ENCODE data around the gene MACROD2. TPM values are rescaled to one million over a fixed set of nuclear protein-coding genes. Genes with fewer than 3 reads are reported as not detected.

Gene MACROD2
- total RNA-seq, 1 donor from 2014 or later, result 78.2 TPM

DNA sequence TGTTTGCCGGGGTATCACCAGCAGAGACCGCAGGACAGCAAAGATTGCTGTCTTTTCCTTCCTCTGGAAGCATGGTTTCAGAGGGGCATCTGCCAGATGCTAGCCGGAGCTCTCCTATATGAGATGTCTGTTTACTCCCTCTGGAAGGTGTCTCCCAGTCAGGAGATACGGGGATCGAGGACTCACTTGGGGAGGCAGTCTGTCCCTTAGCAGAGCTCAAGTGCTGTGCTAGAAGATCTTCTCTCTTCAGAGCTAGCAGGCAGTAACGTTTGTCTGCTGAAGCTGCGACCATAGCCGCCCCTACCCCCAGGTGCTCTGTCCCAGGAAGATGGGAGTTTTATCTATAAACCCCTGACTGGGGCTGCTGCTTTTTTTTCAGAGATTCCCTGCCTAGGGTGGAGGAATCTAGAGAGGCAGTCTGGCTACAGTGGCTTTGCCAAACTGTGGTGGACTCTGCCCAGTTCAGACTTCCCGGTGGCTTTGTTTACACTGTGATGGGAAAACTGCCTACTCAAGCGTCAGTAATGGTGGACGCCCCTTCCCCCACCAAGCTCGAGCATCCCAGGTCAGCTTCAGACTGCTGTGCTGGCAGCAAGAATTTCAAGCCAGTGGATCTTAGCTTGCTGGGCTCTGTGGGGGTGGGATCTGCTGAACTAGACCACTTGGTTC is 475.0 kb downstream of the MACROD2 start:
- intact Hi-C loops (cut with DNase I), result no loop called here

DNA sequence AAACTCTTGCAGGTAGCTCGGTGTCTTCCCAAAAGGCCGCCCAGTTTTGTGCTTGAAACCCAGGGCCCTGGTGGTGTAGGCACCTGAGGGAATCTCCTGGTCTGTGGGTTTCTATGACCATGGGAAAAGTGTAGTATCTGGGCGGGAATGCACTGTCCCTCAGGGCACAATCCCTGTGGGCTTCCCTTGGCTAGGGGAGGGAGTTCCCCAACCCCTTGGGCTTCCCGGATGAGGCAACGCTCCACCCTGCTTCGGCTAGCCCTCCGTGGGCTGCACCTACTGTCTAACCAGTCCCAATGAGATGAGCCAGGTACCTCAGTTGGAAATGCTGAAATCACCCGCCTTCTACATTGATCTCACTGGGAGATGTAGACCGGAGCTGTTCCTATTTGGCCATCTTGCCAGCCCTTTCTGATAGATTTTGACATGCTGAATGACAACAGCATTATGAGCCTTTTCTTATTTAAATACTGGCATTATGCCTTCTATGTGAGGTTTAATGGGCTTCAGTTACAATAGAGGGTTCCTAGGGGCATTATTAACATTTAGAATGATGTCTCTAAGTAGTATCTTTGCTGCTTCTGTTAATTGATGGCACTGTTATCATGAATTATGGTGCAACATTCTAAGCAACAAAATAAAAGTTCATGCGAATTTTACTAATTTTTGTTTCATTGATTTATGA is 475.8 kb downstream of the MACROD2 start:
- DNase-seq (no peak), ATAC-seq (no peak)
- H3K4me1 ChIP-seq, result no peaks in the 10 kb centered on the region
- TF ChIP-seq, protein P1, sequence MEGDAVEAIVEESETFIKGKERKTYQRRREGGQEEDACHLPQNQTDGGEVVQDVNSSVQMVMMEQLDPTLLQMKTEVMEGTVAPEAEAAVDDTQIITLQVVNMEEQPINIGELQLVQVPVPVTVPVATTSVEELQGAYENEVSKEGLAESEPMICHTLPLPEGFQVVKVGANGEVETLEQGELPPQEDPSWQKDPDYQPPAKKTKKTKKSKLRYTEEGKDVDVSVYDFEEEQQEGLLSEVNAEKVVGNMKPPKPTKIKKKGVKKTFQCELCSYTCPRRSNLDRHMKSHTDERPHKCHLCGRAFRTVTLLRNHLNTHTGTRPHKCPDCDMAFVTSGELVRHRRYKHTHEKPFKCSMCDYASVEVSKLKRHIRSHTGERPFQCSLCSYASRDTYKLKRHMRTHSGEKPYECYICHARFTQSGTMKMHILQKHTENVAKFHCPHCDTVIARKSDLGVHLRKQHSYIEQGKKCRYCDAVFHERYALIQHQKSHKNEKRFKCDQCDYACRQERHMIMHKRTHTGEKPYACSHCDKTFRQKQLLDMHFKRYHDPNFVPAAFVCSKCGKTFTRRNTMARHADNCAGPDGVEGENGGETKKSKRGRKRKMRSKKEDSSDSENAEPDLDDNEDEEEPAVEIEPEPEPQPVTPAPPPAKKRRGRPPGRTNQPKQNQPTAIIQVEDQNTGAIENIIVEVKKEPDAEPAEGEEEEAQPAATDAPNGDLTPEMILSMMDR (IDR thresholded peaks at IDR 0.05), result no peak
- intact Hi-C loops (cut with DNase I), result no loop called here
- no peak overlapping the region for H3K4me3 ChIP-seq
- H3K27ac ChIP-seq, result no peak overlapping the region
- H3K27me3 ChIP-seq, result no peaks in the 10 kb centered on the region
- H3K36me3 ChIP-seq, result no peaks in the 10 kb centered on the region
- H3K9me3 ChIP-seq, result no peaks in the 10 kb centered on the region

More for the DNA sequence above, 475.0 kb downstream of the MACROD2 start:
- H3K9me3 ChIP-seq, result no peaks in the 10 kb centered on the region
- DNase-seq, result no peak
- no peaks in the 10 kb centered on the region for H3K36me3 ChIP-seq
- no peaks in the 10 kb centered on the region for H3K27me3 ChIP-seq
- H3K4me3 ChIP-seq, result no peak overlapping the region
- TF ChIP-seq, protein P1 (IDR thresholded peaks at IDR 0.05), result no peak
- no peaks in the 10 kb centered on the region for H3K4me1 ChIP-seq
- ATAC-seq, result no peak
- no peak overlapping the region for H3K27ac ChIP-seq

DNA sequence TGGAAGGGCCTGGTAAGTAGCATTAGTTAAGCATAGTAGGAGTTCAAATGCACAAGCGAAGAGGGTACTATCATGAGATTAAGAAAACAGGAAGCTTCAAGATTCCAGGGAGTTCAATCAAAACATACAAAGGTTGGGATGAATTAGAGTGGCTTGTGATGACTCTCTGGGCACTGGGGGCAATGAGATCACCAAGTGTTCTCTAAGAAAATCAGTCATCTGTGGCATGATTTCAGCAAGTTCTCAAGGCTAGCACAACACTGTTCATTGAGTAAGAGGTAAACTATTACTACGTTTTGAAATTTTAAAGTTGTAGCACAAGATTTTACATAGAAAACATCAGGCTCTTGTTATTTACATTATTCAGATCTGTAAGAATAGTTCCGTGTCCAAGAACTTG is 481.8 kb downstream of the MACROD2 start:
- Histone ChIP-seq H3K36me3 (no peaks in the 10 kb centered on the region), H3K9me3 (no peaks in the 10 kb centered on the region), H3K4me3 (no peak overlapping the region), H3K27me3 (no peaks in the 10 kb centered on the region), H3K27ac (no peak overlapping the region), H3K4me1 (no peaks in the 10 kb centered on the region)
- DNase-seq (no peak), ATAC-seq (no peak)
- TF ChIP-seq, protein P1 (IDR thresholded peaks at IDR 0.05), result no peak
- intact Hi-C loops (cut with DNase I), result no loop called here

DNA sequence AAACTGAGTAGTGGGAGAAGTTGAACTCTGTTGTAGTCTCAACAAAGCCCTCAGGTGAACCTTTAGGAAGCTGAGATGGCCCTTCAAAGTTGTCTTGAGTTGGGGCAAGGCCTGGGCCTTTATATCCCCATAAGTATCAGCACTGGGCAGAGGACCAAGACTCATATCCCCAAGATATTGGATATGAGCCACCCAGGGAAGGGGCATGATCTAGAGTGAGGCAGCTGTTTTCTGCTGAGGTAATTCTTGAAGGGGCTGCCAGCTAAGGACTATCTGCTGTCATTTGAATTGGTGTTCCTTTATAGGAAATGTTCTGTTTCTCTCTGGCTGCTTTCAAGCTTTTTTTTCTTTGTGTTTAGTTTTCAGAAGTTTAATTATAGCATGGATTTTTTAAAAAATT is 482.8 kb downstream of the MACROD2 start:
- TF ChIP-seq, protein P1 (IDR thresholded peaks at IDR 0.05), result no peak
- DNase-seq, result no peak
- ATAC-seq, result no peak

DNA sequence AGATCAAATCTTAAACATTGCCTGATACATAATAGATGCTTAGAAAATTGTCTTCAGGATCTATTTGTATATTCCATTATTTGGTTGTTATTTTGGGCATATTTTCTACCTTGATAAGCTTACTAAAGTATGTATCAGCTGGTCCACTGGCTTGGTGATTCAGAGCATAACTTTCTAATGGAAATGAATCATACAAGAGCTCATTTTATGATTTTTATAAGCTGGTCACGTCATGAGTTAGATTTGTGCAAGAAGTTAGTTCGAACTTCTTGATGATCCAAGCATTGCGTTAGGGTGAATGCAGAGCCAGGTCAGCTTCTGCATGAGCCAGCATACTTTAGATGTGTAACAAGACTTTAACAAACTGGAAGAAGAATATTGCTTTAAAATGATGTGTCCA is 486.5 kb downstream of the MACROD2 start:
- Histone ChIP-seq H3K9me3 (no peaks in the 10 kb centered on the region), H3K27ac (no peak overlapping the region), H3K4me1 (no peaks in the 10 kb centered on the region), H3K4me3 (no peak overlapping the region), H3K27me3 (no peaks in the 10 kb centered on the region), H3K36me3 (no peaks in the 10 kb centered on the region)
- ATAC-seq, result no peak
- intact Hi-C loops (cut with DNase I), result no loop called here
- TF ChIP-seq, protein P1 (IDR thresholded peaks at IDR 0.05), result no peak
- DNase-seq, result no peak

More for the DNA sequence above, 482.8 kb downstream of the MACROD2 start:
- no peaks in the 10 kb centered on the region for H3K9me3 ChIP-seq
- no peaks in the 10 kb centered on the region for H3K4me1 ChIP-seq
- H3K4me3 ChIP-seq, result no peak overlapping the region
- H3K27ac ChIP-seq, result no peak overlapping the region
- H3K36me3 ChIP-seq, result no peaks in the 10 kb centered on the region
- intact Hi-C loops (cut with DNase I), result no loop called here
- no peaks in the 10 kb centered on the region for H3K27me3 ChIP-seq

Data from upper lobe of right lung (tissue), 1 donor.